NT2/D1 (cell line): Measurements from ENCODE around the gene NFYB.

Source experiments
- SUZ12 ChIP-seq: IDR thresholded peaks from 2 replicates; pipeline ENCODE4 v1.6.1; 2011; ENCODE audit not compliant: insufficient read length, insufficient read depth; ENCODE audit errors: extremely low read depth
- YY1 ChIP-seq: IDR thresholded peaks from 2 replicates; pipeline ENCODE4 v1.6.1; 2011; ENCODE audit not compliant: insufficient read length, insufficient read depth
- ZNF274 ChIP-seq: IDR thresholded peaks from 2 replicates; pipeline ENCODE4 v1.6.1; 2011; ENCODE audit warnings: mild to moderate bottlenecking, low read depth, low read length

- TF ChIP-seq ZNF274 = no peak
- no peak for TF ChIP-seq SUZ12
- TF ChIP-seq YY1 = no peak
Observed at GRCh38 chr12:104105461-104105860, 32.5 kb downstream of the NFYB start.
